IPS-18a (cell line): ENCODE results near the gene PLS1.

Experiments
- H3K27ac ChIP-seq: one replicate; pipeline ENCODE4 v1.5.1; 2013; ENCODE audit warnings: low read length
- H3K27me3 ChIP-seq: one replicate; pipeline ENCODE4 v1.6.1; 2013; ENCODE audit warnings: mild to moderate bottlenecking, low read length; ENCODE audit not compliant: control insufficient read depth, insufficient read depth
- H3K36me3 ChIP-seq: one replicate; pipeline ENCODE4 v1.6.1; 2013; ENCODE audit warnings: low read depth, low read length; ENCODE audit not compliant: control insufficient read depth
- H3K4me1 ChIP-seq: one replicate; pipeline ENCODE4 v1.6.1; 2013; ENCODE audit warnings: low read depth, low read length; ENCODE audit not compliant: control insufficient read depth
- H3K4me3 ChIP-seq: one replicate; pipeline ENCODE4 v1.5.1; 2013; ENCODE audit warnings: low read length
- H3K9ac ChIP-seq: one replicate; pipeline ENCODE4 v1.6.1; 2013; ENCODE audit warnings: mild to moderate bottlenecking, low read length, moderate library complexity
- H3K9me3 ChIP-seq: one replicate; pipeline ENCODE4 v1.6.1; 2013; ENCODE audit warnings: low read depth, low read length; ENCODE audit not compliant: control insufficient read depth

PLS1 gene

DNA sequence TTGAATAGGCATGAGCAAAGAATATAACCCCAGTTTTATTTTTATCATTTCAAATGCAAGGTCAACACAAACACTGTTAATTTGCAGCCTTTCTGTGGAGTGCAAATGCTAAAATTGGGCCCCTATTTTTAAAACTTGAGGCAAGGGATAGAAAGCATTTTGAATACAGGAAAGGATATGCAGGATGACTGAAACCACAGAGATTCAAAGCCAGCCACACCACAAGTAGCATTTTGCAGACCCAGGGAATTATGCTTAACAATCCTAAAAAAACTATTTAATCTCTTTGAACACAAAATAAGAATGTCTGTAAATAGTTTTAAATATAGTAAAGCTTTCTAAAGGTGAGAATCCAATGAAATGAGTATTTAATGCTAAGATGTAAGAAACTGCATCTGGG lies 64.7 kb downstream of the PLS1 start:
- H3K4me1 ChIP-seq = peaks cover 25% of the 10 kb centered on the region
- H3K9ac ChIP-seq = no peak overlapping the region
- no peak overlapping the region for H3K4me3 ChIP-seq
- no peaks in the 10 kb centered on the region for H3K9me3 ChIP-seq
- no peaks in the 10 kb centered on the region for H3K27me3 ChIP-seq
- no peak overlapping the region for H3K27ac ChIP-seq
- H3K36me3 ChIP-seq = no peaks in the 10 kb centered on the region

DNA sequence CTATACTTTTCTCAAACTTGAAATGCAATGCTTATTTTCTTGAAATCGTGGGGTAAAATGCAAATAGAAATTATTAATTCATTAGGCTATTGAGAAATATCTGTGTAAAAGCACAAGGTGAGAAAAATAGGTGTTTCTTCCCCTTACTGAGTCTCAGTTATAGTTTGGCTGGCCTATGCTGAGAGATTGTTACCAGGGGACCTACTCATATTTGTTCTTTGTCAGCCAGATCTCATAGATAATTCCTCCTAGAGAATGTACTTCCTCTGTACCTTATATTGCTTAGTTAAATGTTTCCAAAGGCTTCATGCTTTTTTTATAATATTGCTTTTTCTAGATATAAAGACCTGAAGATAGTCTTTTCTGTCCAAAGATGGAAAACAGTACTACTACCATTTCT lies 67.7 kb downstream of the PLS1 start:
- no peaks in the 10 kb centered on the region for H3K36me3 ChIP-seq
- H3K4me3 ChIP-seq = no peak overlapping the region
- H3K9ac ChIP-seq = no peak overlapping the region
- peaks cover 25% of the 10 kb centered on the region for H3K4me1 ChIP-seq
- H3K9me3 ChIP-seq = no peaks in the 10 kb centered on the region
- H3K27ac ChIP-seq = no peak overlapping the region
- no peaks in the 10 kb centered on the region for H3K27me3 ChIP-seq

DNA sequence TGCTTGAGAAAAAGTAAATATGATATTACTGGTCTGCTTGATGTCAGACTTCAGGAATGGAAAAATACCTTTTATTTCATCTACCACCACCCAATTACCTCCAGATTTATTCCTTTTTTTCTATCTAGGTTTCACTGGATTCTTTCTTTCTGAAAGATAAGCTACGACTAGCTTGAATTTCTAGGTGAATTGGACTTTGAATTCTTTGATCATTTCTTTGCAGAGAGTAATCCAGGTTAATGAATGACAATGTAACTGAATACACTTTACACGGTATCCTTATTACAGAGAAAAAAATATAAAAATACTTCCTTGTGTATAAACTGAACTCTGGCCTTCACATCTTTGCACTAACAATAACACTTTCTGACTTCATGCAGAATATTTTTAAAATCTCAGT lies 68.1 kb downstream of the PLS1 start:
- Histone ChIP-seq H3K27me3 (no peaks in the 10 kb centered on the region), H3K4me1 (peaks cover 25% of the 10 kb centered on the region), H3K9ac (no peak overlapping the region), H3K4me3 (no peak overlapping the region), H3K9me3 (no peaks in the 10 kb centered on the region), H3K36me3 (no peaks in the 10 kb centered on the region), H3K27ac (no peak overlapping the region)

DNA sequence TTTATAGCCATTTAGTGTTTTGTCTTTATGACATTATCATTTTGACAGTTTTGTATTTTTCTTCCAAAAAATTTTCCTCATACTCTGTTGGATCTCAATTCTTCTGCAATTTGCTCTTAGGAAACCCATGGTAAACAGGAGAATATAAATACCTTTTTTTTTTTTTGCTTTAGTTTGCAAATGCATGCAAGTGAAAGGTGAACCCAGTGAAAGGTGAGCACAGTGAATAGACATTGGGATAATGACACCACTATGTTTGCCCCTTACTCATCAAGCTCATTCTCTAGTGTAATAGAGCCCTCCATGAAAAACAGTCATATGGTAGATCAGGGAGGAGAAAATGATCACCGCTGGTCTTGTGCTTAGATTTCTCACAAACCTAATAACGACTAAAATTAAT lies 68.6 kb downstream of the PLS1 start:
- Histone ChIP-seq H3K27ac (no peak overlapping the region), H3K9me3 (no peaks in the 10 kb centered on the region), H3K27me3 (no peaks in the 10 kb centered on the region)

DNA sequence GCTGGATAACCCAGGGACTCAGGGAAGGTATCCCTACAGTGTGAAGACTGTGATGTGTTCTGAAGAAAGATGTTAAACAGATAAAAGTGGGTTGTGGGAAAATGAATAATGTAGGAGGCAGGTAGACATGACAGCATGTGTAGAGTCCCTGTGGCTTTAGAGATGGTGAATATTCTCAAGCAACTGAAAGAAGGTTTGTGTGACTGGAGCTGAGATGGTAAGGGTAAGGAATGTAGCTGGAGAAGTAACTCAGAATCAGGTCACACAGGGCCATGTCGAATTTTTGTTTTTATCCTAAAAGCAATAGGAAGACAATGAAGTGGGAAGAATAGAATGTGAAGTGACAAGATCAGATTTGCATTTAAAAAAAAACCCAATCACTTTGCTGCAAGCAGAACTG lies 73.9 kb downstream of the PLS1 start:
- no peaks in the 10 kb centered on the region for H3K27me3 ChIP-seq

More for the DNA sequence above, 68.6 kb downstream of the PLS1 start:
- H3K4me3 ChIP-seq = no peak overlapping the region
- H3K9ac ChIP-seq = no peak overlapping the region
- H3K36me3 ChIP-seq = no peaks in the 10 kb centered on the region
- peaks cover 25% of the 10 kb centered on the region for H3K4me1 ChIP-seq

DNA sequence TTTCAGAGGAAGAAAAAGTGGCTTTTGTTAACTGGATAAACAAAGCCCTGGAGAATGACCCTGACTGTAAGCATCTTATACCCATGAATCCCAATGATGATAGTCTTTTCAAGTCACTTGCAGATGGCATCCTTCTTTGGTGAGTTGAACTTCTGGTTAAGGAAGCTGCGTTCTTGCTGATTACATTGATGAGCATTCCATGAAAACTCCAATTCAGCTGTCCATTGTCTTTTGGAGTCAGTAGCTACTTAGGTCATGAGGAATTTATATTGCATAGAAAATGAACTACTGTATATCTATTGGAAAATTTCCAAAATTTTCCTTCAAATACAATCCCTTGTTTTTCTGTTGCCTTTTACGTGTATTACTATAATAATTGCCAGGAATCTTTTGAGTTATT lies 80.0 kb downstream of the PLS1 start:
- Histone ChIP-seq H3K27me3 (no peaks in the 10 kb centered on the region), H3K9ac (no peak overlapping the region), H3K36me3 (no peaks in the 10 kb centered on the region), H3K27ac (no peak overlapping the region), H3K9me3 (no peaks in the 10 kb centered on the region), H3K4me1 (no peaks in the 10 kb centered on the region), H3K4me3 (no peak overlapping the region)

More for the DNA sequence above, 73.9 kb downstream of the PLS1 start:
- Histone ChIP-seq H3K36me3 (no peaks in the 10 kb centered on the region), H3K27ac (no peak overlapping the region), H3K4me1 (peaks cover 10% of the 10 kb centered on the region), H3K4me3 (no peak overlapping the region), H3K9ac (no peak overlapping the region), H3K9me3 (no peaks in the 10 kb centered on the region)

DNA sequence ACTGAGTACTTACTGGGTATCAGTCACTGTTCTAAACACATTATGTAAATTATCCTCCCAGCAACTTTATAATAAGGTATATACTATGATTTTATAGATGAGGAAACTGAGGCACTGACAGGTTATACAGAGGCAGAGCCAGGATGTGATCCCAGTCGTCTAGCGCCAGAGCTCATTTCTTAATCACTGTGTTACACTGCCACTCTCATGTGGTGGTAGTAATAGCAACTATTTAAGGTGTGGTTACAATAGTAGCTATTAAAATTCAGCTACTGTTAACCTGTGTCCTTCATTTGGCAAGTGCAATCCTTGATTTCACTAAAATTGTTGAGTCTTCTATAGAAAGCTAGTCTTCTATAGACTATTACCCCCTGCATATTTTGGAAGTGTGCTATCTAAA lies 84.5 kb downstream of the PLS1 start:
- Histone ChIP-seq H3K36me3 (no peaks in the 10 kb centered on the region), H3K4me3 (no peak overlapping the region), H3K9ac (no peak overlapping the region), H3K4me1 (no peaks in the 10 kb centered on the region), H3K9me3 (no peaks in the 10 kb centered on the region), H3K27ac (no peak overlapping the region), H3K27me3 (no peaks in the 10 kb centered on the region)

DNA sequence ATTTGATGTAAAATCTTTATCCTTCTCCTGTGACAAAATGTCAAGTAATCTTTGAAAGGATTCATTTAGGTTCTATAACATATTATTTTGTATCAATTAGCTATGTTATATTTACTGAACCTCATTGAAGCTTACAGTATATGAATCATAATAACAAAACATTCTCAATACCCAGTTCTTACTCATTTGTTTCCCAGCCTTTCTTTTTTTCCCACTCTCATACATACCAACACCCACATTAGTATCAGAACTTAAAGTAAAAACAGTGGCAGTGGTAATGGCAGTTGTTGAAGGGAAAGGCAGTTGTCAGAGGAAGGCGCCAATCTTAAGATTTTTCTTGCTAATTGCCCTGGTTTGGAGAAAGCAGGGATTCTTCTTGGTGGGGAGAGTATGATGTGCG lies 94.4 kb downstream of the PLS1 start:
- Histone ChIP-seq H3K9ac (no peak overlapping the region), H3K9me3 (no peaks in the 10 kb centered on the region), H3K4me3 (no peak overlapping the region), H3K36me3 (peaks cover 7% of the 10 kb centered on the region), H3K27me3 (no peaks in the 10 kb centered on the region), H3K27ac (no peak overlapping the region), H3K4me1 (no peaks in the 10 kb centered on the region)

DNA sequence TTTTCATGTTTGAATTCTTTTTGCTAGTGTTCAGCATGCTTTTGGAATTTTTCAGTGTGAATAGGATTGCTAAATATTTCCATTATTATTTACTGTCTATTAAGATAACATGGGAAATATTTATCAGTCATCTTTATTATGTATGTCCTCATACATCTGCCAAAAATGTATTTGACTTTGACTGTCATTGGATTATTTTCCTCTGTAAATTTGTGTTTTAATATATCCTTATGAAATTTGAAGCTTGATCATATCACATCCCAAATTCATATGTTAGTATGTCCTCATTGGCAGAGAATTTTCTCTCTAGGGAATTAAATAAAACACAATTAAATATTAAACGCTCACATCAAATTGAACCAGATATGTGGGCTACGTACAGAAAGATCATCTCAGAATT lies 95.3 kb downstream of the PLS1 start:
- Histone ChIP-seq H3K4me1 (no peaks in the 10 kb centered on the region), H3K9ac (no peak overlapping the region), H3K36me3 (peaks cover 7% of the 10 kb centered on the region), H3K27me3 (no peaks in the 10 kb centered on the region), H3K9me3 (no peaks in the 10 kb centered on the region), H3K27ac (no peak overlapping the region), H3K4me3 (no peak overlapping the region)

DNA sequence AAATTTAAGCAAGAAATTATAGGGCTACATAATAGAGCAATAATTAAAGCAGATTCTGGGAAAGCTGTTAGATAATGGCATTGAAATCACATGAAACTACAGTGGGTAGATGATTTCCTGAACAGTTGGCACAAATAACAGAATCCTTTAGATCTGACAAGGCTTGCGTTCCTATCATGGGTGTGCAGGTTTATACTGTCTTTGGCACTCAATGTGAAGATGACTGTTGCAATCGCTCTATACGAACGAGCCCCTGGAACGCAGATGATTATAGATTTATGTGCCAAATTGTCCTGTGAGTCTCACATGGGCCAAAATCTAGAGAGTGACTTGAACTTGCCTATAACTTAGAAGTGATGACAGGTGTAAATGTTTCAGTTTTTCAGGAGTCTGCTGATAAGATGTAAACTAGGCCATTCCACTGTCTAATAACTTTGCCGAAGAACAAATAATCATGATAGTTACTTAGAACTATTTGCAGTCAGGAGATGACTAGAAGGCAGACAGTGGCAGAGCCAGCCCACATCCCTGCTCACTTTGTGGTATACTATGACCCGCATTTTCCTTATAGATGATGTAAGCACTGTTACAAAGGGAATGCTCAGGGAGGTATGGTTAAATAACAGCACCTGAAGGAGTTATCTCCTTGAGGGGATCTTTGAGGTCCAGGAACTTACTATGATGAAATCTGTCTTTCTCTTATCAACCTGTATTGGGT lies 97.1 kb downstream of the PLS1 start:
- Histone ChIP-seq H3K4me1 (no peaks in the 10 kb centered on the region), H3K4me3 (no peak overlapping the region), H3K27me3 (no peaks in the 10 kb centered on the region), H3K9me3 (no peaks in the 10 kb centered on the region), H3K27ac (no peak overlapping the region), H3K9ac (no peak overlapping the region), H3K36me3 (peaks cover 4% of the 10 kb centered on the region)

DNA sequence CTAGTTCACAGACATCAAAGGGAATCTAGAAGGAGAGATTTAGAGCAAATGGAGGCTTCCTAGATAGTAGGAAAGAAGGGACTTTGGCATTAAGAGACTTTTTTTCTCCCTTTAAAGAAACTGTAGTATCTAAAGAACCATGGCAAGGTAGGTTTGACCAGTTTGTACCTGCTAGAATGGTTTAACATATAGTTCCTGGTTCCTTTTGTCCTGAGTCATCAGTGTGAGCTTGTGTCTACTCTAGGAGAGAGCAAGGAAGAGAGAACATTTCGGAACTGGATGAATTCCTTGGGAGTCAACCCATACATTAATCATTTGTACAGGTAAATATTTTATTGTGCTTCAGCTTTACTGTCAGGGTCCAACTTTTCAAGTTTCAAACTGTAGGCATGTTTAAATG lies 98.0 kb downstream of the PLS1 start:
- no peak overlapping the region for H3K4me3 ChIP-seq
- H3K9ac ChIP-seq = no peak overlapping the region
- no peaks in the 10 kb centered on the region for H3K27me3 ChIP-seq
- H3K27ac ChIP-seq = no peak overlapping the region
- no peaks in the 10 kb centered on the region for H3K4me1 ChIP-seq
- H3K9me3 ChIP-seq = no peaks in the 10 kb centered on the region
- peaks cover 4% of the 10 kb centered on the region for H3K36me3 ChIP-seq

DNA sequence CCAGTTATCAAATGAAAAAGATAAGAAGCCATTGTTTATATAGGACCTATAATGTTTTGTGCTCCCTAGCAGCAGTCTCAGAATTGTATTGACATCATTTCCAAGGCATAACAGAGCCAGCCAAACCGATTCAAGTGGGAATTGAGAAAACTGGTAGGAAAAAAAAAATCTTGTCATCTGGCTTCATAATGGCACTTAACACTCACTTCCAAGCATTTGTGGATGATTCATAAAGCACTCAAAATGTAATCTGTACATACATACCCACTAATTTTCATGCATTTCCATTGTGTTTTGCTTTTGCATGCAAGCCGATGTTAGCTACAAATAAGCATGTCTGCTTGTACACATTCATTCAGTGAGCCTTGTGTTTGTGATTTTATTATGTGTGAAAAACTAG lies 109.0 kb downstream of the PLS1 start:
- no peaks in the 10 kb centered on the region for H3K9me3 ChIP-seq
- no peaks in the 10 kb centered on the region for H3K36me3 ChIP-seq
- no peaks in the 10 kb centered on the region for H3K27me3 ChIP-seq
- H3K9ac ChIP-seq = no peak overlapping the region
- H3K4me1 ChIP-seq = no peaks in the 10 kb centered on the region
- H3K27ac ChIP-seq = no peak overlapping the region
- no peak overlapping the region for H3K4me3 ChIP-seq
